Esophagus (tissue), 2 donors: ENCODE measurements around the gene CMTM5. TPM values are rescaled to one million over a fixed set of nuclear protein-coding genes. Genes with fewer than 3 reads are reported as not detected.
"Not testable (repeated sequence)": the region's sequence is repeated elsewhere in the genome, so short reads cannot be mapped to it uniquely, and the experiment has no call there.

ENCODE experiments used
- H3K27ac ChIP-seq, 2 donors: one replicate each; pipeline ENCODE4 v1.5.1; 2013; ENCODE audit warnings: low read depth in 2 of 2, mild to moderate bottlenecking in 2 of 2, inconsistent platforms in 1 of 2, low read length in 1 of 2, moderate library complexity in 1 of 2
- H3K27me3 ChIP-seq, 2 donors: one replicate each; pipeline ENCODE4 v1.6.1; 2013; ENCODE audit warnings: low read length in 2 of 2, control low read depth in 1 of 2, mild to moderate bottlenecking in 1 of 2; ENCODE audit not compliant: insufficient read depth in 2 of 2, control insufficient read depth in 1 of 2
- H3K36me3 ChIP-seq, 2 donors: one replicate each; pipeline ENCODE4 v1.6.1; 2013; ENCODE audit warnings: low read length in 1 of 2; ENCODE audit not compliant: control insufficient read depth in 2 of 2, insufficient read depth in 2 of 2
- H3K4me1 ChIP-seq, 2 donors: one replicate each; pipeline ENCODE4 v1.6.1; 2013; ENCODE audit warnings: low read length in 1 of 2; ENCODE audit not compliant: control insufficient read depth in 2 of 2, insufficient read depth in 2 of 2
- H3K4me3 ChIP-seq, 2 donors: one replicate each; pipeline ENCODE4 v1.5.1; 2013; ENCODE audit warnings: low read length in 2 of 2, mild to moderate bottlenecking in 2 of 2, low read depth in 1 of 2, moderate library complexity in 1 of 2
- H3K9me3 ChIP-seq, 2 donors: one replicate each; pipeline ENCODE4 v1.6.1; 2013; ENCODE audit warnings: mild to moderate bottlenecking in 2 of 2, low read depth in 1 of 2, low read length in 1 of 2, moderate library complexity in 1 of 2; ENCODE audit not compliant: control insufficient read depth in 2 of 2, insufficient read depth in 1 of 2
- WGBS, 2 donors: extraction: QIAGEN DNeasy Blood & Tissue Kit; methylation state at CpG; one replicate each; pipeline ENCODE4 v1.1.7; 2013; 5-methylcytosine and 5-hydroxymethylcytosine counted together
- polyA plus RNA-seq, 2 donors: library from polyadenylated mRNA; stranded (reverse); fragments of 200-250 nt; gene quantifications; one replicate each; pipeline ENCODE4 v1.2.3, GENCODE V29; 2013
- donor health status: healthy with polysubstance abuse.
- donor health status: Bipolar disorder and iron deficiency.

Gene CMTM5
- polyA plus RNA-seq, 2 donors: 0.21 TPM; not detected in 1

GRCh38 chr14:23417269-23417668, 40.4 kb downstream of the CMTM5 start:
- H3K4me3 ChIP-seq: not testable (repeated sequence)

GRCh38 chr14:23418021-23418420, 41.2 kb downstream of the CMTM5 start:
- Histone ChIP-seq H3K36me3 (no peaks in the 10 kb centered on the region), H3K27ac (no peak overlapping the region), H3K4me3 (no peak overlapping the region), H3K9me3 (no peaks in the 10 kb centered on the region), H3K27me3 (no peaks in the 10 kb centered on the region), H3K4me1 (no peaks in the 10 kb centered on the region)
- WGBS, 2 donors: 87 to 89% methylated on average over 21 of the region's 21 CpGs

More at GRCh38 chr14:23417269-23417668, 40.4 kb downstream of the CMTM5 start:
- not testable (repeated sequence) for H3K27me3 ChIP-seq, H3K4me1 ChIP-seq, H3K36me3 ChIP-seq, H3K27ac ChIP-seq, H3K9me3 ChIP-seq
- WGBS, 2 donors: 86 to 88% methylated on average over 12 of the region's 12 CpGs

GRCh38 chr14:23419646-23420045, 42.8 kb downstream of the CMTM5 start:
- not testable (repeated sequence) for H3K4me3 ChIP-seq, H3K27ac ChIP-seq, H3K9me3 ChIP-seq, H3K27me3 ChIP-seq, H3K4me1 ChIP-seq, H3K36me3 ChIP-seq
- WGBS, 2 donors: 63 to 75% methylated on average over 2 to 4 of the region's 17 CpGs

GRCh38 chr14:23421594-23421993, 44.7 kb downstream of the CMTM5 start:
- no peaks in the 10 kb centered on the region for H3K9me3 ChIP-seq
- no peaks in the 10 kb centered on the region for H3K36me3 ChIP-seq
- H3K27me3 ChIP-seq: no peaks in the 10 kb centered on the region
- no peak overlapping the region for H3K4me3 ChIP-seq
- no peak overlapping the region for H3K27ac ChIP-seq
- H3K4me1 ChIP-seq: no peaks in the 10 kb centered on the region

GRCh38 chr14:23423657-23424056, 46.8 kb downstream of the CMTM5 start:
- H3K27ac ChIP-seq: no peak overlapping the region
- no peaks in the 10 kb centered on the region for H3K4me1 ChIP-seq
- no peak overlapping the region for H3K4me3 ChIP-seq
- H3K9me3 ChIP-seq: no peaks in the 10 kb centered on the region
- no peaks in the 10 kb centered on the region for H3K36me3 ChIP-seq
- H3K27me3 ChIP-seq: no peaks in the 10 kb centered on the region
- whole genome bisulfite sequencing, 2 donors: 78 to 83% methylated on average over 6 of the region's 6 CpGs

- H3K4me1 ChIP-seq: no peaks in the 10 kb centered on the region
- no peaks in the 10 kb centered on the region for H3K9me3 ChIP-seq
- no peaks in the 10 kb centered on the region for H3K27me3 ChIP-seq
- H3K36me3 ChIP-seq: no peaks in the 10 kb centered on the region
- H3K27ac ChIP-seq: no peak overlapping the region
- 77 to 83% methylated on average over 10 of the region's 10 CpGs for WGBS, 2 donors
- H3K4me3 ChIP-seq: no peak overlapping the region
Observed at GRCh38 chr14:23425169-23425568, 48.3 kb downstream of the CMTM5 start.

- H3K27me3 ChIP-seq, H3K27ac ChIP-seq, H3K36me3 ChIP-seq, H3K4me1 ChIP-seq, H3K4me3 ChIP-seq, H3K9me3 ChIP-seq: not testable (repeated sequence)
- 86 to 90% methylated on average over 6 of the region's 6 CpGs for WGBS, 2 donors
Observed at GRCh38 chr14:23425798-23426197, 49.0 kb downstream of the CMTM5 start.

GRCh38 chr14:23428686-23429495, 52.0 kb downstream of the CMTM5 start:
- no peaks in the 10 kb centered on the region for H3K4me1 ChIP-seq
- H3K36me3 ChIP-seq: no peaks in the 10 kb centered on the region
- 87 to 91% methylated on average over 13 of the region's 13 CpGs for WGBS, 2 donors
- H3K9me3 ChIP-seq: no peaks in the 10 kb centered on the region
- no peak overlapping the region for H3K4me3 ChIP-seq
- H3K27me3 ChIP-seq: no peaks in the 10 kb centered on the region
- no peak overlapping the region for H3K27ac ChIP-seq
